GM21447 (cell line): Measurements from ENCODE around the gene POLR1D.
"Not testable (repeated sequence)": the region's sequence is repeated elsewhere in the genome, so short reads cannot be mapped to it uniquely, and the experiment has no call there.

ENCODE experiments used
- ATAC-seq: cut with Tn5 transposase; IDR thresholded peaks from one replicate; pipeline ENCODE4 v1.9.1; 2021; ENCODE audit not compliant: unreplicated experiment

The POLR1D gene

GRCh38 chr13:27613628-27614027 lies 8.1 kb upstream of the POLR1D start:
- ATAC-seq: no peak

- no peak for ATAC-seq
Measured at GRCh38 chr13:27617881-27618321, 3.8 kb upstream of the POLR1D start.

GRCh38 chr13:27619093-27619727 lies 2.5 kb upstream of the POLR1D start:
- ATAC-seq: no peak

GRCh38 chr13:27619728-27620376 lies 1.8 kb upstream of the POLR1D start:
- ATAC-seq: peak; percentile 27

- peak; percentile 81 for ATAC-seq
Measured at GRCh38 chr13:27620377-27621115, 1.1 kb upstream of the POLR1D start, which contains the start of gene LNX2. Gene LNX2, minus strand, starts transcription at chr13:27620529. Its CDS starts 38,826 bp downstream, at chr13:27581703.

- no peak for ATAC-seq
Measured at GRCh38 chr13:27621116-27621365, 651 bp upstream of the POLR1D start.

- ATAC-seq: no peak
Measured at GRCh38 chr13:27622102-27622820, 569 bp downstream of the POLR1D start.

- ATAC-seq: no peak
Measured at GRCh38 chr13:27622881-27623280, 1.2 kb downstream of the POLR1D start.

- no peak for ATAC-seq
Measured at GRCh38 chr13:27624071-27624470, 2.4 kb downstream of the POLR1D start.

GRCh38 chr13:27625839-27626238 lies 4.1 kb downstream of the POLR1D start:
- ATAC-seq: no peak

GRCh38 chr13:27627380-27627779 lies 5.7 kb downstream of the POLR1D start:
- no peak for ATAC-seq

GRCh38 chr13:27628081-27628480 lies 6.4 kb downstream of the POLR1D start:
- ATAC-seq: no peak

GRCh38 chr13:27628766-27629165 lies 7.1 kb downstream of the POLR1D start:
- not testable (repeated sequence) for ATAC-seq

- ATAC-seq: no peak
Measured at GRCh38 chr13:27631156-27631555, 9.5 kb downstream of the POLR1D start.

- ATAC-seq: no peak
Measured at GRCh38 chr13:27631665-27632064, 10.0 kb downstream of the POLR1D start.

GRCh38 chr13:27632214-27632613 lies 10.5 kb downstream of the POLR1D start:
- ATAC-seq: no peak

GRCh38 chr13:27632648-27633047 lies 11.0 kb downstream of the POLR1D start:
- no peak for ATAC-seq

GRCh38 chr13:27634231-27634630 lies 12.5 kb downstream of the POLR1D start:
- no peak for ATAC-seq

- ATAC-seq: no peak
Measured at GRCh38 chr13:27634791-27635190, 13.1 kb downstream of the POLR1D start.

GRCh38 chr13:27635266-27635665 lies 13.6 kb downstream of the POLR1D start:
- ATAC-seq: no peak

- ATAC-seq: no peak
Measured at GRCh38 chr13:27636589-27637288, 15.0 kb downstream of the POLR1D start.
